Prostate gland (tissue), 2 donors: ENCODE measurements around the gene IL2RA.
"Not testable (repeated sequence)": the region's sequence is repeated elsewhere in the genome, so short reads cannot be mapped to it uniquely, and the experiment has no call there.

ENCODE experiments used
- CTCF ChIP-seq, 4 experiments: fragments of 200-600 bp in 2 of 4; fragments of 450-650 bp in 2 of 4; sonication (generic) in 2 of 4; IDR thresholded peaks; 1 replicate in 3 of 4; 2 replicates in 1 of 4; pipeline ENCODE4 v1.5.1; 2016 to 2019; ENCODE audit warnings: antibody characterized with exemption in 4 of 4, mild to moderate bottlenecking in 2 of 4, moderate library complexity in 2 of 4
- POLR2A ChIP-seq: fragments of 450-650 bp; IDR thresholded peaks from one replicate; pipeline ENCODE4 v1.6.1; 2016; ENCODE audit warnings: antibody characterized with exemption, mild to moderate bottlenecking

DNA sequence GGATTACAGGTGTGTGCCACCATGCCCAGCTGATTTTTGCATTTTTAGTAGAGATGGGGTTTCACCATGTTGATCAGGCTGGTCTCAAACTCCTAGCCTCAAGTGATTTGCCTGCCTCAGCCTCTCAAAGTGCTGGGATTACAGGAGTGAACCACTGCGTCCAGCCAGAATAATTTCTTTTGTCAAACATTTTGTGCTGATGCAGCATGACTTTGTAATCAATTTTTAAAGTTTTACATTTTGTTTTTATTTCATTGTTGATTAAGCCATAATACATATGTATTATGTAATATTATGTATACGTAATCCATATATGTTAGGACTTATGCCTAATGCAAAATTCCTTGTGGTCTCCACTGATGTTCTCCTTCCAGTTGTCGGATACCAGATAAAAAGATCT is 45.4 kb upstream of the IL2RA start:
- TF ChIP-seq CTCF (IDR thresholded peaks at IDR 0.05); POLR2A: not testable (repeated sequence)
